Brain microvascular endothelial cell (primary cell): Measurements from ENCODE around the gene BARX1.

Experiments
- DNase-seq: peaks from one replicate; pipeline ENCODE4 v3.0.0-alpha.2; 2020
- H3K27ac ChIP-seq: fragments of 250-450 bp; sonication (Bioruptor Pico); 2 replicates; pipeline ENCODE4 v1.5.1; 2020; ENCODE audit warnings: mild to moderate bottlenecking, moderate library complexity
- H3K27me3 ChIP-seq: fragments of 250-450 bp; sonication (Bioruptor Pico); replicated peaks from 2 replicates; pipeline ENCODE4 v1.5.1; 2020; ENCODE audit warnings: mild to moderate bottlenecking
- H3K36me3 ChIP-seq: fragments of 250-450 bp; sonication (Bioruptor Pico); replicated peaks from 2 replicates; pipeline ENCODE4 v1.5.1; 2020; ENCODE audit warnings: mild to moderate bottlenecking
- H3K4me3 ChIP-seq: 2 replicates; pipeline ENCODE4 v1.5.1; 2011; ENCODE audit warnings: low read depth, mild to moderate bottlenecking, control low read depth, low read length, moderate library complexity
- in situ Hi-C: cut with HindIII; loops from 2 replicates; pipeline ENCODE4 v1.10.0; 2017; ENCODE audit warnings: low sequenced_read_pairs, low pct_ligation_motif_present
- TF ChIP-seq, protein P1 (sequence below): IDR thresholded peaks from 2 replicates; pipeline ENCODE4 v1.5.1; 2011; ENCODE audit warnings: low read depth, mild to moderate bottlenecking, moderate library complexity, low read length, control low read depth, inconsistent platforms; ENCODE audit errors: missing control alignments

BARX1 gene

DNA sequence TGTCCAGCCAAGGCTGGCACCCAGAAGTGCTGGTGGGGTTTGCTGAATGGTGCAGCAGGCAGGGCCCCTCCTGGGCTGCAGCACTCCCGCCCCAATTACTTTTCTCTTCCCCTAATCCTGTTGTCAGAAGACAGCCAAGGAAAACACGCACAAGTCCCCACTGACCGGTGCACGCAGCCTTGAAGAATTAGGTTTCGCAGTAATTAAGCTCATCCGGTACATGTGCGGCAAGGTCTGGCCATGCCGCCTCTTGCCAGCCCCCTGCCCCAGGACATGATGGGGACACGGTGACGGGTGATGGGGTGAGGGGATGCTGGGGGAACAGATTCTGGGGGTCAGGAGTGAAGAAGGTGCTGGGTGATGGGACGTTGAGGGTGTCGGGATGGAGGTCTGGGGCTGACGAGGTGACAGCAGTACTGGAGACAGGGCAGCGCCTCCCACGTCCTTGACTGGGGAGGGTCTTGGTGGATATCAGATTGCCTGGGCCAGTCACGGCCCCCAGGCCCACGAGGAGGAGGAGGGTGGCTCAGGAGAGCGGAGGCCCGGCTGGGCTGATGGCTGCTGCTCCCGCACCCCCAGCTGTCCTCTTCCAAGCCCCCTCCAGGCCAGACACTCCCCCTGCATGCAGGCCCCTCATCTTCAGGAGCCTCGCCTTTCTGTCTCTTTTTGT is 34.9 kb downstream of the BARX1 start:
- H3K27me3 ChIP-seq: peaks cover 4% of the 10 kb centered on the region
- in situ Hi-C loops: no loop called here
- TF ChIP-seq, protein P1, sequence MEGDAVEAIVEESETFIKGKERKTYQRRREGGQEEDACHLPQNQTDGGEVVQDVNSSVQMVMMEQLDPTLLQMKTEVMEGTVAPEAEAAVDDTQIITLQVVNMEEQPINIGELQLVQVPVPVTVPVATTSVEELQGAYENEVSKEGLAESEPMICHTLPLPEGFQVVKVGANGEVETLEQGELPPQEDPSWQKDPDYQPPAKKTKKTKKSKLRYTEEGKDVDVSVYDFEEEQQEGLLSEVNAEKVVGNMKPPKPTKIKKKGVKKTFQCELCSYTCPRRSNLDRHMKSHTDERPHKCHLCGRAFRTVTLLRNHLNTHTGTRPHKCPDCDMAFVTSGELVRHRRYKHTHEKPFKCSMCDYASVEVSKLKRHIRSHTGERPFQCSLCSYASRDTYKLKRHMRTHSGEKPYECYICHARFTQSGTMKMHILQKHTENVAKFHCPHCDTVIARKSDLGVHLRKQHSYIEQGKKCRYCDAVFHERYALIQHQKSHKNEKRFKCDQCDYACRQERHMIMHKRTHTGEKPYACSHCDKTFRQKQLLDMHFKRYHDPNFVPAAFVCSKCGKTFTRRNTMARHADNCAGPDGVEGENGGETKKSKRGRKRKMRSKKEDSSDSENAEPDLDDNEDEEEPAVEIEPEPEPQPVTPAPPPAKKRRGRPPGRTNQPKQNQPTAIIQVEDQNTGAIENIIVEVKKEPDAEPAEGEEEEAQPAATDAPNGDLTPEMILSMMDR: no peak
- H3K27ac ChIP-seq: no peak overlapping the region
- H3K4me3 ChIP-seq: no peak overlapping the region
- no peak for DNase-seq
- no peaks in the 10 kb centered on the region for H3K36me3 ChIP-seq

DNA sequence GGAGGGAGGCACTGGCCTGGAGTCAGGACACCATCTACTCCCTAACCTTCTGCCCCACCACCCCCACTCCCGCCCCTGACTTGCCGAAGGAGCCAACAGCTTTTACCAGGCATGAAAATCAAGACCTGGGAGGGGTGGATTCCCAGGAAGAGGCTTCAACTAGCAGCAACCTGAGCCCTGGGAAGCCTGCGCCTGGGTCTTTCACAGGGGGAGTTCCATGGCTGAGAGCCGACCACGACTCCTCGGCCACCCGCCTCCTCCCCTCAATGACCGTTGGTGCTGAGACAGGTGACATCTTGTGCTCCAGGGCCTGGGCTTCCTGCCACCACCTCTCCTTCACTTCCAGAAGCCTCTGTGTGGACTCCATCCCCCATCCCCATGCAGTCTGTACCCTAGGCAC is 37.1 kb downstream of the BARX1 start:
- no peak overlapping the region for H3K27ac ChIP-seq
- H3K36me3 ChIP-seq: no peaks in the 10 kb centered on the region
- DNase-seq: no peak
- peaks cover 4% of the 10 kb centered on the region for H3K27me3 ChIP-seq
- TF ChIP-seq, protein P1: no peak
- in situ Hi-C loops: no loop called here
- no peak overlapping the region for H3K4me3 ChIP-seq

DNA sequence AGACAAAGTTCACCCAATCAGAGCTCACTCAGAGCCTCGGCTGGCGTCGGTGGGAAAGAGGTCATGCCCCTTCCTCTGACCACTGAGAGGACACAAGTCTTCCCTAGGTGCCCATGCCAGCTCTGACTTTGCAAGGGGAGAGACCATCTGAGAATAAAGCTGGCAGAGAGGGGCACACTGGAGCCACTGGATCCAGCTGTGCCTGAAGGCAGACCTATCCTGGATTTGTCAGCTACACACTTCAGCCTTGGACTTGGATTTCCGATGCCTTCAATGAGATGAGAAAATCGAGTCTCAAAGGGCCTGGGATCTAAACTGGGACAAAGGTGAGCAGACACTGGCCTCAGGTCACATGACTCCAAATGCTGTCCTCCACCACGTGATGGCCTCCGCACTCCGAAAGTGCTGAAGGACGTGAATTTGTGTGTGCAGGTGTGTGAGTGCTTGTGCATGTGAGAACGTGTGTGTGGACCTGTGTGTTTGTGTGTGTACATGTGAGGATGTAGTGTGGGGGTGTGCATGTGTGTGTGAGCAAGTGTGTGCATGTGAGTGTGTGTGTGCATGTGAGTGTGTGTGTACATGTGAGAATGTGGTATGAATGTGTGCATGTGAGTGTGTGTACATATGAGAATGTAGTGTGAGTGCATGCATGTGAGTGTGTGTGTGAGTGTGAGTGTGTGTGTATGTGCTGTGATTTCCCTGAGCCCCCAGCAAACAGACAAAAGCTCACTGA is 37.9 kb downstream of the BARX1 start:
- no peak for DNase-seq
- no peaks in the 10 kb centered on the region for H3K36me3 ChIP-seq
- TF ChIP-seq, protein P1: no peak
- in situ Hi-C loops: no loop called here
- peaks cover 4% of the 10 kb centered on the region for H3K27me3 ChIP-seq
- H3K27ac ChIP-seq: no peak overlapping the region
- no peak overlapping the region for H3K4me3 ChIP-seq

DNA sequence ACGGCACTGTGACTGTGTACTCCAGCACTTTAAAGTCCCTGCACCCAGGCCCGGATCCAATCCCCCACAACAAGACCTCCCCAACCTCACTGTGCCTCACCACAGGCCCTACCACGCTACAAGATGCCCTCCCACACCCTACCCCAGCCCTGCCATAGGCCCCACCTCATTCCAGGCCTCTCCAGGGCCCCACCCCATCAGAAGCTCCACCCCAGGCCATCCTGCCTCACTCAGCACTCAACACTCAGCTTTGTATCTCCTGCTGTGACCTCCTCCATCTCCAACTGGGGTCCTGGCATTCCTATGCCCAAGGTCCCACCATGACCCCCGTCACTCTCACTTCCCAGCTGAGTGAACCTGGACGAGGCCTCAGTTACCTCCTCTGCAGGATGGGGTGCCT is 38.8 kb downstream of the BARX1 start:
- TF ChIP-seq, protein P1: no peak
- Histone ChIP-seq H3K36me3 (no peaks in the 10 kb centered on the region), H3K4me3 (no peak overlapping the region), H3K27me3 (peaks cover 4% of the 10 kb centered on the region), H3K27ac (no peak overlapping the region)
- no peak for DNase-seq
- in situ Hi-C loops: no loop called here

DNA sequence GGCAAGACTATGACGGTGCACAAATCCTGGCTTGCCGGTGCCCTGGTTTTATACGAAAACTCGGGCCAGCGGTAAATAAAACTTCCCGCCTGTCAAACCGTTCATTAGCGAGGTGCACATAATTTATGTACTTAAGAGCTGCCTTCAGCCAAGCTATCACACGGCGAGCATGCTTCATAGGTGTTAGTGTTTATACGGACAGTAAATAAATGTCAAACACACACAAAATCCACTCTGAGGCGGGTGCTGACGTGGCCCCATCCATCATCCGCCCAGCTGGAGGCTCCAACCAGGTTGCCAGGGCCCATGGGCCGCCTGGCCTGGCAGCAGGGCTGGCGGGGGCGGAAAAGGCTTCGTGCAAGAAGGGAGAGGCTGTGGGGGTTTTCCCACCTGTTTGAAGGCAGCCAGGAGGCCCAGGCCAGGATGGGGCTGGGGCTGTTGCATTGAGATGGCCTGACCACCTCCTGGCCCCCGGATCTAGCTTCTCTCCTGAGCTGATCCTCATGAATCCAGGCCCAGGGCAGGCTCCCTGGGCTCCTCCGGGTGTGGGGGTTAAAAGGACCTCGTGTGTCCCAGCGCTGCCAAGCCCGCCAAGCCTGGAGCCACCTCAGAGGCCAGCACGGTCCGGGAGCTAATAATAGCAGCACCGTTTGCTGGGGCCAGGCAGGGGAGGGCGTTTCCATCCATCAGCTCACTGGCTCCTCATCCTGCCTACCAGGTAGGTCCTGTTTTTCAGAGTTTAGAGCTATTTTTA is 43.2 kb downstream of the BARX1 start:
- Histone ChIP-seq H3K4me3 (no peak overlapping the region), H3K27ac (no peak overlapping the region), H3K27me3 (no peaks in the 10 kb centered on the region), H3K36me3 (no peaks in the 10 kb centered on the region)
- TF ChIP-seq, protein P1: no peak
- in situ Hi-C loops: no loop called here
- DNase-seq: no peak
